HEK293 (cell line): ENCODE measurements around the gene ENOX2.

Source experiments
- GFI1B ChIP-seq: fragments of 450-650 bp; formaldehyde crosslinking; IDR thresholded peaks from 2 replicates; pipeline ENCODE4 v1.5.1; 2016; ENCODE audit warnings: missing biosample characterization, missing genetic modification characterization
- KLF1 ChIP-seq: fragments of 450-650 bp; formaldehyde crosslinking; IDR thresholded peaks from 2 replicates; pipeline ENCODE4 v1.5.1; 2016; ENCODE audit warnings: missing biosample characterization, missing genetic modification characterization
- PRDM1 ChIP-seq: fragments of 450-650 bp; formaldehyde crosslinking; IDR thresholded peaks from 2 replicates; pipeline ENCODE4; 2016; ENCODE audit warnings: missing biosample characterization, missing genetic modification characterization
- PRDM10 ChIP-seq: fragments of 450-650 bp; formaldehyde crosslinking; IDR thresholded peaks from 2 replicates; pipeline ENCODE4 v1.5.1; 2016; ENCODE audit warnings: missing biosample characterization, missing genetic modification characterization
- SP2 ChIP-seq: fragments of 450-650 bp; formaldehyde crosslinking; IDR thresholded peaks from 2 replicates; pipeline ENCODE4 v1.5.1; 2016; ENCODE audit warnings: missing biosample characterization, missing genetic modification characterization
- SP3 ChIP-seq: fragments of 450-650 bp; formaldehyde crosslinking; IDR thresholded peaks from 2 replicates; pipeline ENCODE4 v1.5.1; 2016; ENCODE audit warnings: missing biosample characterization, missing genetic modification characterization
- TSHZ1 ChIP-seq: fragments of 450-650 bp; formaldehyde crosslinking; IDR thresholded peaks from 2 replicates; pipeline ENCODE4 v1.5.1; 2016; ENCODE audit warnings: missing biosample characterization, missing genetic modification characterization, borderline replicate concordance
- ZBTB8A ChIP-seq: fragments of 450-650 bp; formaldehyde crosslinking; IDR thresholded peaks from 2 replicates; pipeline ENCODE4 v1.5.1; 2016; ENCODE audit warnings: missing biosample characterization, missing genetic modification characterization
- ZNF350 ChIP-seq: fragments of 450-650 bp; formaldehyde crosslinking; IDR thresholded peaks from 2 replicates; pipeline ENCODE4 v1.5.0; 2017; ENCODE audit warnings: missing biosample characterization, mild to moderate bottlenecking, missing genetic modification characterization
- ZNF426 ChIP-seq: fragments of 450-650 bp; formaldehyde crosslinking; IDR thresholded peaks from 2 replicates; pipeline ENCODE4 v1.5.1; 2017; ENCODE audit warnings: missing biosample characterization, missing genetic modification characterization, mild to moderate bottlenecking, inconsistent platforms, moderate library complexity
- ZNF76 ChIP-seq: fragments of 450-650 bp; formaldehyde crosslinking; IDR thresholded peaks from 2 replicates; pipeline ENCODE4; 2016; ENCODE audit warnings: low read depth, missing biosample characterization, missing genetic modification characterization, borderline replicate concordance
- TF ChIP-seq, protein P1 (sequence below): fragments of 450-650 bp; formaldehyde crosslinking; IDR thresholded peaks from 2 replicates; pipeline ENCODE4 v1.5.1; 2016; ENCODE audit warnings: missing biosample characterization, missing genetic modification characterization

GRCh38 chrX:130778773-130779172 is 124.2 kb downstream of the ENOX2 start:
- TF ChIP-seq, protein P1, sequence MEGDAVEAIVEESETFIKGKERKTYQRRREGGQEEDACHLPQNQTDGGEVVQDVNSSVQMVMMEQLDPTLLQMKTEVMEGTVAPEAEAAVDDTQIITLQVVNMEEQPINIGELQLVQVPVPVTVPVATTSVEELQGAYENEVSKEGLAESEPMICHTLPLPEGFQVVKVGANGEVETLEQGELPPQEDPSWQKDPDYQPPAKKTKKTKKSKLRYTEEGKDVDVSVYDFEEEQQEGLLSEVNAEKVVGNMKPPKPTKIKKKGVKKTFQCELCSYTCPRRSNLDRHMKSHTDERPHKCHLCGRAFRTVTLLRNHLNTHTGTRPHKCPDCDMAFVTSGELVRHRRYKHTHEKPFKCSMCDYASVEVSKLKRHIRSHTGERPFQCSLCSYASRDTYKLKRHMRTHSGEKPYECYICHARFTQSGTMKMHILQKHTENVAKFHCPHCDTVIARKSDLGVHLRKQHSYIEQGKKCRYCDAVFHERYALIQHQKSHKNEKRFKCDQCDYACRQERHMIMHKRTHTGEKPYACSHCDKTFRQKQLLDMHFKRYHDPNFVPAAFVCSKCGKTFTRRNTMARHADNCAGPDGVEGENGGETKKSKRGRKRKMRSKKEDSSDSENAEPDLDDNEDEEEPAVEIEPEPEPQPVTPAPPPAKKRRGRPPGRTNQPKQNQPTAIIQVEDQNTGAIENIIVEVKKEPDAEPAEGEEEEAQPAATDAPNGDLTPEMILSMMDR (tag by site-specific recombination) = no peak
- TF ChIP-seq ZBTB8A (tag by site-specific recombination) = no peak
- TF ChIP-seq ZNF350 (tag by site-specific recombination) = no peak
- TF ChIP-seq SP3 = no peak
- TF ChIP-seq ZNF426 (tag by site-specific recombination) = no peak
- no peak for TF ChIP-seq PRDM10 (tag by site-specific recombination)
- no peak for TF ChIP-seq SP2 (tag by site-specific recombination)
- TF ChIP-seq KLF1 (tag by site-specific recombination) = no peak
- TF ChIP-seq ZNF76 (tag by site-specific recombination) = no peak
- TF ChIP-seq GFI1B (tag by site-specific recombination) = no peak
- TF ChIP-seq TSHZ1 (tag by site-specific recombination) = no peak
- TF ChIP-seq PRDM1 = no peak
